NCI-H1092 treated with DMSO at 0.1 percent for 48 hours (cell line): ENCODE data around the gene MED10.

Experiments
- DNase-seq: peaks from one replicate; lab custom pipeline; 2025; lab: John Stamatoyannopoulos, UW

The MED10 gene

GRCh38 chr5:6377905-6378765, at the start of gene MED10:
Gene MED10, minus strand, starts transcription at chr5:6378547. Its CDS starts 64 bp downstream, at chr5:6378483.
- DNase-seq, result peak; percentile 91

DNA sequence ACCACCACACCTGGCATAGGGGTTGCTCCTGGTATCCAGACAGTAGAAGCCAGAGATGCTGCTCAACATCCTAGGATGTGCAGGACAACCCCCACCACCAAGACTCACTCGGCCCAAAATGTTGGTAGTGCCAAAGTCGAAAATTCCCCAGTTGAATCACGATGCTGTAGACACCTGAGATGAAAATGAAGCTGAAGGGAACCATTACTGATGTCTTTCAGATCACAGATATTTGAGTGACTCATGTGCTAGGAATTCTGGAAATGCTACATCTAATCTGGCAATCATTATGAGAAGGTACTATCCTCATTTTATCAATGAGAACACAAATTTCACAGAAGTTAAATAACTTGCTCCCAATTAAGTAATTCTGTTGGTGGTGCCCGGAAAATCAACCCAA, 49.3 kb upstream of the MED10 start:
- no peak for DNase-seq

- no peak for DNase-seq
Observed at GRCh38 chr5:6424700-6425099, 46.4 kb upstream of the MED10 start.

DNA sequence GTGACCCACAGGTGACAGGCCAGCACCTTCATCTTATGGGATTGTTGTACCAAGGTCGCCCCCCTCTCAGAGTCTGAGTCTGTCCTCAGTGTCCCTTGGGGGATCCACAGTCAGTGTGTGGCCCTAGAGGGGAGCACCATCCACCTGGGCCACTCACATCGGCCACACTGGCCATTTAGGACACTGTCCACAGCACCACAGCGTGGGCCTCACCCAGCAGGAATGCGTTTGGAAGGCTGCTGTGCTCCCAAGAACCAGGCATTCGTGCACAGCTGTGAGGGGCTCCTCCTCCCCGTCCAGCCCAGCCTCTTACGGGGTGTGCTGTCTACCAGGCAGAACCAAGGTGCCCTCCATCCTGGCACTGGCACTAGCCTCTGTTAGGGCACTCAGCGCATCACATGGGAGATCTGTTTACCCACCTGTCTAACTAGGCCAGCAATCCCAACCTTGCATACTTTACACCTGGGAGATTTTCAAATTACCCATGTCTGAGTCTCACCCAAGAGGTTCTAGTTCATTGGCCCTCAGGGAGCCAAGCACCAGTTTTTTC, 45.8 kb upstream of the MED10 start:
- DNase-seq, result no peak

- no peak for DNase-seq
Observed at GRCh38 chr5:6423327-6424109, 45.2 kb upstream of the MED10 start.

DNA sequence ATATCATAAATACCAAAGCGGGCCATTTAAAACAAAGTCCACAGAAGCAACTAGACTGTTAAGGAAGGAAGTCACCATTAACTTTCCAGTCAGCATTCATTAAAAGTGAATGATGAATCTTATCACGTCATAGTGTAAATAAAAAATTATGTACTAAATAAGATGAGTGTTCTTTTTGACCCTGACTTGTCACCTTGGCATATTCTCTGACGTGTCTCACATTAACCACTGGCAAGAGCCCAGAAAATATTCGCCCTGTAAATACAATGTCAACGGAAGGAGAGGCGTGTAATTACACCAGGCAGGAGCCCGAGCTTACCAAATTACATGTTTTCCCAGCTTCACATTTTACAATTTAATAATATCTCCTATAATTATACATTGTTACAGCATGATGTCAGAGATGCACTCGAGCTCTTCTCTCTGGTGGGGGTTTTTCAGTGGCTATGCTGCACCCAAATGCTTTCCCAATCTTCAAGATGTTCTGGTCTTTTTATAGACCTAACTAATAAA, 41.0 kb upstream of the MED10 start:
- peak; percentile 81 for DNase-seq

GRCh38 chr5:6418679-6419276, 40.4 kb upstream of the MED10 start:
- no peak for DNase-seq

DNA sequence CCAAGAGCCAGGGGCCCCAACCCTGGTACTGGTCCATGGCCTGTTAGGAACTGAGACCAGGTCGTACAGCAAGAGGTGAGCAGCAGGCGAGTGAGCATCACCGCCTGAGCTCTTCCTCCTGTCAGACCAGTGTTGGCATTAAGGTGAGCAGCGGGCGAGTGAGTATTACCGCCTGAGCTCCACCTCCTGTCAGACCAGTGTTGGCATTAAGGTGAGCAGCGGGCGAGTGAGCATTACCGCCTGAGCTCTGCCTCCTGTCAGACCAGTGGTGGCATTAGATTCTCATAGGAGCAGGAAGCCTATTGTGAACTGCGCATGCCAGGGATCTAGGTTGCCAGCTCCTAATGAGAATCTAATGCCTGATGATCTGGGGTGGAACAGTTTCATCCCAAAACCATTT, 39.3 kb upstream of the MED10 start:
- DNase-seq, result no peak

GRCh38 chr5:6412811-6413210, 34.5 kb upstream of the MED10 start:
- DNase-seq, result no peak

DNA sequence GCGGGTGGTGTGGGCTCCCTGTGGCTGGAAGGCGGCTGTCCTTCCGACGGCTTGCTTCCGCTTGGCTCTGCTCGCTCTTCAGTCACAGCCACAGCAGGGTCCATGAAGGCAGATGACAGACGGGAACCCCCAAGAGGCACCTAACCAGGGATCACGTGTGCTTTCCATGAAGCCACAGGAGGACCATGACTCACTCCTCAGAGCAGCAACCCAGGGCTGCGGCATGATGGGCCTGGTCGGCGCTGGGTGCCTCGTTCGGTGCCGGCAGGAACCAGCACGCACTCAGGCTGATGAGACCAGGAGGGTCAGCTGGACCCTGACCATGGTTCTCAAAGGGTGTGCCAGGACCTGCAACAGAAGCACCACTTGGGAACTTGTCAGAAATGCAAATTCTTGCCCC, 32.8 kb upstream of the MED10 start:
- DNase-seq, result no peak

DNA sequence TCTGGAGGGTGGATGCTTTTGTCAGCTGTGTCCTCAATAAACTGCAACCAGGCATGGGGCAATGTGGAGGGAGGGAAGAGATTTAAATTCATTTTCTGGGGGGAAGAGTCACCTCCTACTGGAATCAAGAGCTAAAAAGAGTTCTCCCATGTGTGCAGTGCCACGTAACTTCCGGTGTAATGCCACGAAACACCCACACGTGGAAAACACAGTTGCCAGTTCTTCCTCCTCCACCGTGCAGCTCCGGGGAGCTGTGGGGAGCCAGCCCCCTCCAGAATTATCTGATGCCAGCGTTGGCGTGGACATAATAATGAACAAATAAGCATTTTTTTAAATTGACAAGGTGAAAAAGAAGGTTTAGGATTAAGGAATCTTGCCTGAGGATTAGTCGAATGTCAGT, 32.1 kb upstream of the MED10 start:
- DNase-seq, result no peak

- no peak for DNase-seq
Observed at GRCh38 chr5:6408627-6409446, 30.5 kb upstream of the MED10 start.

GRCh38 chr5:6408260-6408596, 29.9 kb upstream of the MED10 start:
- DNase-seq, result no peak

- no peak for DNase-seq
Observed at GRCh38 chr5:6407558-6408259, 29.4 kb upstream of the MED10 start.

GRCh38 chr5:6405591-6405990, 27.2 kb upstream of the MED10 start:
- DNase-seq, result no peak

DNA sequence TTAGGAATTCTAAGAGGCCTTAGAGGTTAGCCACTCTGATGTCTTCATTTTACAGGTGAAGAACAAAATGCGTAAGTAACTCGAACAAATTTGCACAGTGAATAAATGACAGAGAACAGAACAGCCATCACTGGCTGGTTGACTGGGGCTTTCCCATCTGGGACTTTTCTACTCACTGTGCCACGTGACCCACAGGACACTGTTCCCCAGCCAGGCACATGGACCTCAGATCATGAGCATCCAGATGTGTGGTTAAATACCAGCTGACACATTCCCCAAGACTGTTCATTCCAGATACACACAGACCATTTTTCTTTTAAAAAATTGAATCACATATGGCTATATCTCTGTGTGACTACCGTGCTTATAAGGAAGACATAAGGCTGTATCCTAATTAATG, 25.8 kb upstream of the MED10 start:
- DNase-seq, result no peak

DNA sequence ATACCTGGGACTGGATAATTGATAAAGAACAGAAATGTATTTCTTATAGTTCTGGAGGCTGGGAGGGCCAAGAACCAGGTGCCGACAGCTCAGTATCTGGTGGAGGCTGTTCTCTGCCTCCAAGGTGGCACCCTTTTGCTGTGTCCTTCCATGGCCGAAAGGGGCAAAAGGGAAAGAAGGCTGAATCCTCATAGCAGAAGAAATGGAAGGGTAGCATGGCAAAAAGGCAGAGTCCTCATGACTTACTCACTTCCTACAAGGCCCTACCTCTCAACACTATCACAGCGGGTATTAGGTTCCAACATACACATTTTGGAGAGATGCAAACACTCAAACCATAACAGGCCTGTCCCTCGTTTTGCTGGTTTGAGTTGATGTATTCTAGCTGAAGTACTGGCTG, 25.1 kb upstream of the MED10 start:
- no peak for DNase-seq

- no peak for DNase-seq
Observed at GRCh38 chr5:6402939-6403338, 24.6 kb upstream of the MED10 start.

DNA sequence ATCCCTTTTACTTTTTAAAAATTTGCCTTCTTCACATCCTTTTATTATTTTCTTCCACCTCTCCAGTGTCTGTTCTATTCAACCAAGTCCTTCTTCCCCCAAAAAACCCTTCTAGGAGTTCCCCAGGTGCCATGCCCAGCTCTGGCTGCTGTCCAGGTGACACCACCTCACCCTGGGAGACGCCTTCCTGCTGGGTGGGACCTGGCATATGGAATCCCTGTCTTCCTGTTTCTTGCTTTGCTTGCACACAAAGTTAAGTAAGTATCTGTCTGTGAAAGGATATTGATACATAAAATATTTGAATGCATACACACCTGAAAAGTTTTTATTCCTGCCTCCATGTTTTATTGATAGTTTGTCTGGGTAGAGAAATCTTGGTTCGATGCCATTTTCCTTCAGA, 23.1 kb upstream of the MED10 start:
- DNase-seq, result no peak

- DNase-seq, result no peak
Observed at GRCh38 chr5:6399980-6400910, 21.9 kb upstream of the MED10 start.
